ENCODE results near the gene SP5.
"Not testable (repeated sequence)": the region's sequence is repeated elsewhere in the genome, so short reads cannot be mapped to it uniquely, and the experiment has no call there.

The SP5 gene

DNA sequence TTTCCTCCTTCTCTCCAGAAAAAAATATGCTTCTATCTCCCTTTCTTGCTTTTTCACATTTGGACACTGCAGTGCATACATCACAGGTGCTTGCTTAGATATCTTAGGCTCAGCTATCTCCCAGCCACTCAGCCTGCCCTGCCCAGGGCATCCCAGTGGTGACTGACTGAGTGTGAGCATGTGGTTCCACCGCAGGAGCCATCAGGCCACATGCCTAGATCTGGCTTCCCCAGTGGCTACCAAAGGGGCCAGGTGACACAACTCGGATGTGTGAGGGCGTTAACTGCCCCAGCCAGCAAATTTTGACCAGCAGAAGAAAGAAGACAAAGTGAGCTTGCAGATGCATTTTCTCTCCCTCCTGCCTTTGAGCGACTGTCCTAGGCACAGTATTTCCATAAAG is 25.5 kb downstream of the SP5 start:
- no peak for DNase-seq

DNA sequence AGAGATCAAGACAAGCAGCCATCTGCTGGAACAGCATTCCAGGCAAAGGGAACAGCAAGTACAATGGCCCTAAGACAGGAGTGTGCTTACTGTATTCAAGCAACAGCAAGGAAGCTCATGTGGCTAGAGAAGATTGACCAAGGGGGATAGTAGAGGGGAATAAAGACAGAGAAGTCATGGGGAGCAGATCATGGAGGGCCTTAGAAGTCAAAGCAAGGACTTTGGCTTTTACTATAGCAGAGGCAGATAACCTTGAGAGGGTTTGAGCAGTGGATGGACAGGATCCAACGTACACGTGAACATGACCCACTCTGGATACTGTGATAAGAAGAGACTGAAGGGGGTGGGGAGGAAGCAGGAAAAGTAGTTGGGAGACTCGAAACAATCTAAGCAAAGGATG is 26.9 kb downstream of the SP5 start:
- no peak for DNase-seq

DNA sequence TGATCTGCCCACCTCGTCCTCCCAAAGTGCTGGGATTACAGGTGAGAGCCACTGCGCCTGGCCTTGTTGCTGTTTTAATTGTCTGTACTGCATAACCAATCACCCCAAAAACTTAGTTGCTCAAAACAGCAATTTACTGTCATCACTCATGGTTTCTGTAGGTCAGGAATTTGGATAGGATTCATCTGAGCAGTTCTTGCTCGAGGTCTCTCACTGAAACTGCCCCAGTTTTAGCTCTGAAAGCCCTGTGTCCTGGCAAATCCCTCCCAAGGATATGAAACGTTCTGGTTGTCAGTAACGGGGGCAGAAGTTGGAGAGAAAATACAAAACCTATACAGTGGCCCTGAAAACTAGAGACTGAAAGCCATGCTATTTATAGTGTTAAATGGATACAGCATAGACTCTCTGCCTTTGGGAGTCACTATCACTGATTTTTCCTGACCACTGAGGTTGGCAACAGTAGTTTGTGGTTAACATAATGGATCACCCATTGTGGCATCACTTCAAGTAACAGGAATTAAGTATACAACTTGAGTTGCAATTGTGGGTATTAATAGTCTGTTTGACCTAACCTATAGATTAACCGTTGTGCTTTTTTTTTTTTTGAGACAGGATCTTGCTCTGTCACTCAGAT is 27.9 kb downstream of the SP5 start:
- no peak for DNase-seq

DNA sequence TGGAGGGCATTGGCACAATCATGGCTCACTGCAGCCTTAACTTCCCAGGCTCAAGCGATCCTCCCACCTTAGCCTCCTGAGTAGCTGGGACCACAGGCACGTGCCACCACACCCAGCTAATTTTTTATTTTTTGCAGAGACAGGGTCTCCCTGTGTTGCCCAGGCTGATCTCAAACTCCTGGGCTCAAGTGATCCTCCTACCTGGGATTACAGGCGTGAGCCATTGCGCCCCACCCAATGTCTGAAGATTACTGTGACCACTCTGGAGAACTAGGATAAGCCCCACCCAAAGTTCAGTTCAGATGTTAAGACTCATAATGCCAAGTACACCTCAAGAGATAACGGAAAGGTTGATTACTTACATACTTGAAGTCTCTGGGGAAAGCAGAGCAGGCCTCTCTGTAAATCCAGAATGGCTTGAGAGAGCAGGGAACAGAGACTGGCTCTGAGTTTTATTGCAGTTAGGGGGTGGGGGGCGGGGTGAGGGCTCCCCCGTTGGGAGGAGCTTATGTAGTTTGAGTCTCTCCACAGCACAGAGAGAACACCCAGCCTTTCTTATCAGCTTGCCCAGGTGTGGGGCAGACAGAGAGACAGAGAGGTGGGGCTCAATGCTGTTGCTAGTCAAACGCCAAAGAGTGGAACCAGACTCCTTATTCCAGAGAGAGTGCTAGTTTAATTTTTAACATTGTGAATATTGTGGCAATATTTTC is 28.5 kb downstream of the SP5 start:
- no peak for DNase-seq

DNA sequence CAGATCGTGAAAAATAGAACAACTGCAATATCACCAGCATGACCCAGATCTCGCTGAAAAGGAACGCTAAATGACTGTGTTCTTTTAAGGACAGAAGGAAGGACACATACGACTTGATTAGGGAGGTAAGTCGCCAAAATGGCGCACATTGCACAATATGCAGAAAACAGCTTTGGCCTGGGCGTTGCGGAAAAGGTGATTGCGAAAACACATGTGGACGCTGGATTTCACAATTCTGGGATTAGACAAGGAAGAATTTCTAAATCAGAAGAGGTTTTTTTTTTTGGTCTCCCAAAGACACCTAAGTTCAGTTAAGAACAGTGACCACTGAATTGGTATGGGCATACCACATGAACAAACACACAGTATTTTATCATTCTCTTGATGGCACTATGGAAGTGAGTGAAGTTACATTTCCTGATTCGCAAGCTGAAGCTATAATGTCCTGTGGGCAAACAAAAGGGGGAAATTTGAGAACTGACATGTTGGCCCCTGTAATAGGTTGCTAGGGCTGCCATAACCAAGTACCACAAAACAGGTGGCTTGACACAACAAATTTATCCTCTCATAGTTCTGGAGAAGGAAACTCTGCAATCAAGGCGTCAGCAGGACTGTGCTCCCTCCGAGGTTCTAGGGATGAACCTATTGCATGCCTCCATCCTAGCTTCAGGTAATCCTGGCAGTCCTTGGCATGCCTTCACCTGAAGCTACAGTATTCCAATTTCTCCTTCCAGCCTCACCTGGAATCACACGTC is 29.3 kb downstream of the SP5 start:
- DNase-seq: no peak

DNA sequence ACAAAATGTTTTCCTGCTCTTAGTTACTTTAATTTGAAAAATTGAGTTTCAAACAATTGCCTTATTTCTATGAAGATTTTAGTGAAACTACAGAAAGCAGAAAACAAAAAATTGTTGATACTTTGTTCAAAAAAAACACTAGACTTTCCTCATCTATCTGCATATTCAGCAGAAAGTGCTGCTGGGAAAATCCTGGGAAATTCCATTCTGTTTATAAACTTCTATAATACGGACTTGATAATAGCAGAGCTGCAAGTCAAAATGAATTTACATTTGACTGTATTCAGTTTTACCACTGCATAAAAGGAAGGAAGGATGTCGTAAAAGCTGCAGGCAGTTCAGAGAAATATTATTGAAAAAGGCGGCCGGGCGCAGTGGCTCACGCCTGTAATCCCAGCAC is 30.2 kb downstream of the SP5 start:
- no peak for DNase-seq

DNA sequence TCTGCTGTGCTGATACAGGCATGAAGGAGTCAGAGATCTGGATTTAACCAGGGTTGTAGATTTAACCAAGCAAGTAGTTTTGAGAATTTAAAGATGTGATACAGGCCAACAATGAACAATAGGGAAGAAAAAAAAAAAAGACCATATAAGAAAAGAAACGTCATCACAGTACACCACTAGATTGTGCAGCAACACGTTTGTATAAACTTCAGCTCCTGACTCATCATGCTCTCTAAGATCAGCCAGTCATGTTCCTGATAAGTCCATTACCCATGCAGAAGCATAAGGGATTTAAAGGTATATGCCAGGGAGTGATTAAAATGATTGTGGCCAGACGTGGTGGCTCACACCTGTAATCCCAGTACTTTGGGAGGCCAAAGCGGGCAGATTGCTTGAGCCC is 32.8 kb downstream of the SP5 start:
- no peak for DNase-seq

DNA sequence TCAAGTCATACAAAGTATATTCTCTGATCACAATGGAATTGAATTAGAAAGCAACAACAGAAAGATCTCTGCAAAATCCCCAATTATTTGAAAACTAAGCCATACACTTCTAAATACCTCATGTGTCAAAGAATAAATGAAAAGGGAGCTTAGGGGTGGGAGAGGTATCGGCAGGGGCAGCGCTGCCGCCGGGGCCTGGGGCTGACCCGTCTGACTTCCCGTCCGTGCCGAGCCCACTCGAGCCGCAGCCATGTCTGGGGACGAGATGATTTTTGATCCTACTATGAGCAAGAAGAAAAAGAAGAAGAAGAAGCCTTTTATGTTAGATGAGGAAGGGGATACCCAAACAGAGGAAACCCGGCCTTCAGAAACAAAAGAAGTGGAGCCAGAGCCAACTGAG is 36.4 kb downstream of the SP5 start:
- not testable (repeated sequence) for DNase-seq

DNA sequence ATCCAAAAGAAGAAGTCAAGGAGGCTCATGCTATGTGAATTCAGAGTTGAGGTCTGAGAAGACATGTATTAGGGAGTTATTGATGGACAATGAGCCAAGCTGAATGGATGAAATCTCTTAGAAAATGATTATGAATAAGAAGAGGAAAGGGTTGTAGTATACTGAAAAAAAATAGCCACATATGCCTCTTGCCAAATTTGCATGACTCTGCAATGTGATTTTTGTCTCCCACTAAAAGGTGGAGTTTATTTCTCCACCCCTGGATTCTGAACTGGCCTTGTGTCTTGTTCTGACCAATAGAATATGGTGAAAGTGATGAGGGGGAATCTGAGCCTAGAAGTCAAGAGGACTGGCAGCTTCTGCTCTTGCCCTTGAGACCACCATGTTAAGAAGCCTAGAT is 46.4 kb downstream of the SP5 start:
- no peak for DNase-seq

DNA sequence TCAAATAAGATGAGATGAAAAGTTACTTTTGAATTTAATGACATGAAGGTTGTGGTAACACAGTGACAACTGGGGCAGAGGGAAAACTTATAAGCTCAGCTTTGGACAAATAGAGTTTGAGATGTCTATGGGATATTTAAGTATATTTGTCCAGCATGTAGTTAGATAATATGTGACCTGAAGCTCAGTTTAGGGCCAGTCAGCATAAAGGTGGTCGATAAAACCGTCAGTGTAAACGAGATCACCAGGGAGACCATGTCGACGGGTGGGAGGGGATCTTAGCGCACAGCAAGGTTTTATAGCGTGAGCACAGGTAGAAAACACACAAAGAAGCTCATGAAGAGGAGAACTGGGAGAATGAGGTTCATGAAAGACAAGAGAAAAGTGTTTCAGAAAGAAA is 47.6 kb downstream of the SP5 start:
- no peak for DNase-seq

DNA sequence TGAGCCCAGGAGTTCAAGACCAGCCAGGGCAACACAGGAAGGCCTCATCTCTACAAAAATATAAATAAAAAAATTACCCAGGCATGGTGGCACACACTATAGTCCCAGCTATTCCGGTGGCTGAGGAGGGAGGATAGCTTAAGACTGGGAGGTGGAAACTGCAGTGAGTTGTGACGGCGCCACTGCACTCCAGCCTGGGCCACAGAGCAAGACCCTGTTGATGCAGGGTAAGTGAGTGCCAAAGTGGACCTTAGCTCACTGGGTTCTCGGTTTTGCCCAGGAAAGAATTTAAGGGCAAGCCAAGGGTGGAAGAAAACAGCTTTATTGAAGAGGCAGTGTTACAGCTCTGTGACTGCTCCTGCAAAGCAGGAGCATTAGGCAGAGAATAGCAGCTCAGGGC is 48.1 kb downstream of the SP5 start:
- no peak for DNase-seq

DNA sequence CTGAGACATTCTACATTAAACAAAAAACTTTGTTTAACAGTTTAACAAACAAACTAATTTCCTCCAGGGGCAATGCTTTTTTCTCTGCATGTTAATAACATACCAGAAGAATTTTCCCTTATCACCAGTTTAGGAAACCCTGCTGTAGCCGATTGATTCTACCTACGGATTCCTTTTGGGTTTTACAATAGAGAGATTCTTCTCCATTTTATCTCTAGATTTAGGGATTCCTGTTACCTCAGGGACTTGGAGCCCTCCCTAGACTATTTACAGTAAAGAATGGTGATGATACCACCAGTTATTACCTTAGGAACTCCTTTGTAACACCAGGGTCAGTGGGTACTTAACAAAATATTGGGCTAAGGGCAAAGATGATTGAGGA is 49.7 kb downstream of the SP5 start:
- DNase-seq: no peak

DNA sequence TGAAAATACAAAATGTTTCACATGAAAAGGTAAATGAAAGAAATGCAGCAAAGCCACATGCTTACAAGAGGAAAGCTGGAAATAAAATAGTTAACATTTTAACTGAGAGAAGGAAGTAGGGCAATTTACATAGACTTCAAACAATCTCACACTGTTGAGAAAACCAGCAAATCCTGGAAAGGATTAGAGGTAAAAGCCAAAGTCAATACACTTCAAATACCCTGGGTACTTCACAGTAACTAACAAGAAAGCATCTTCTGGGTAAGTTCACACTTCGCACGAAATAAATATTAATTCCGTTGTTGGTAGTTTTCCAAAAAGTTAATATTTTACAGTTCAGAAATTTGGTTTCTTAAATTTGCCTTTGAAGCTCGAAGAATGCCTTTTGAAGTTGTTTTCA is 51.6 kb downstream of the SP5 start:
- DNase-seq: no peak
